Forelimb muscle (tissue), 1 donor: ENCODE results near the gene THAP2. TPM values are rescaled to one million over a fixed set of nuclear protein-coding genes. Genes with fewer than 3 reads are reported as not detected.
A peak's percentile ranks its signal among the peaks of the same experiment; 100 is the strongest.
"Not testable (repeated sequence)": the region's sequence is repeated elsewhere in the genome, so short reads cannot be mapped to it uniquely, and the experiment has no call there.

ENCODE experiments used
- DNase-seq: peaks from one replicate; pipeline ENCODE4 v3.0.0-alpha.2; 2013; ENCODE audit warnings: low read depth
- polyA plus RNA-seq: library from polyadenylated mRNA; unstranded; fragments of 120-200 nt; gene quantifications from one replicate; pipeline ENCODE4 v1.2.1, GENCODE V29; 2013; ENCODE audit not compliant: insufficient read length

THAP2 gene
- polyA plus RNA-seq, 1 donor = 9.4 TPM

DNA sequence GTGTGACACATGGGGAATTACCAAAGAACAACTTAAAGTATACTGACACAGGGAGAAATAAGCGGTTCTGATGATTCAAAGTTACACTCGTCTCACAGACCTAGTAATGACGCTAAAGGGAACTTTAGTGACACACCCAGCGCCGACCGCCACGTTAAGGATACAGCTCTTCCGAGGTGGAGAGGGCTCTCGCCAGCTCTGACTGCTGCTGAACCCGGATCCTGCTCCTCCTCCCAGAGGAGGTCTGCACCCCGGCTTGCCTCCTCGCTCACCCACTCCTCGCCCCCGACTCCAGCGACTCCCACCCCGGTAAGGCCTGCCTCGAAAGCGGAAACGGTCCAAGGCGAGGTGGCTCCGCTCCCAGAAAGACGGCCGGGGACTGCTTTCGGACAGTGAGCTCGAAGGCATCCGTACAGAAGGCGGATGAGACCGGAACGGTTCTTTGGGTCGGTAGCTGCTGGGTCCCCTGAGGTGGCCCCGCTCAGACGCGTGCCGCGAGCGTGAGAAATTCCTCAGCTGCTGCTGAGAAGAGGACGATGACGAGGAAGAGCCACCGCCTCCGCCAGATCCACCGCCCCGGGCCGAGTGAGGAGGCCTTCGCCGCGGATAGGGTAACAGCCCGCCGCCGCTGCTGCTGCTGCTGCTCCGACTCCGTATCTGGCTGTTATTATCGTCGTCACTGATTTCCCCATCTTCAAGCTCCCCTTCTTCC lies 1.1 kb upstream of the THAP2 start:
- DNase-seq = no peak

DNA sequence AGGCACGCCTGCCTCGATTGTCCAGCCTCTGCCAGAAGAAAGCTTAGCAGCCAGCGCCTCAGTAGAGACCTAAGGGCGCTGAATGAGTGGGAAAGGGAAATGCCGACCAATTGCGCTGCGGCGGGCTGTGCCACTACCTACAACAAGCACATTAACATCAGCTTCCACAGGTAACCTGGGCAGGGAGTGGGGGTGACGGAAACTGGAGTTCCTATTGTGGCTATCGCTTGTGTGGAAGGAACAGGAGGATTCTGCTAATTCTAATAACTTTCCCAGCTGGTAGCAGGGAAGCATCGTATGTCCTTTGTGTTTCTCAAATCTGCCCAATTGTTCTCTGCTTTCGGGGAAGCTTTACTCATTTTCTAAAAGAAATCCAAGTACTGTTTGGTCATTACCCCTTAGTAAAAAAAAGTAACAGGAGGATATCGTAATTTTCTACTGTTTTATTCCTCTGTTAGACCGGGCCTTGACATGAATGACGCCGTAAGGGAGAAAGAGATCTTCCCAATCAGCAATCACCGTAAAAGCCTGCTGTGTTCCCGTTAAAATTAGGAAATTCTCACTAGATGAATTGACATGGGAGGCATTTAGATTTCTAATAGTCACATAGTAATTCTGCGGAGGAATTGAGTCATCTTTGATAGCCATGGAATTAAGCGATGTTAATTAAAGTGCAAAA lies 449 bp downstream of the THAP2 start:
- DNase-seq = no peak

DNA sequence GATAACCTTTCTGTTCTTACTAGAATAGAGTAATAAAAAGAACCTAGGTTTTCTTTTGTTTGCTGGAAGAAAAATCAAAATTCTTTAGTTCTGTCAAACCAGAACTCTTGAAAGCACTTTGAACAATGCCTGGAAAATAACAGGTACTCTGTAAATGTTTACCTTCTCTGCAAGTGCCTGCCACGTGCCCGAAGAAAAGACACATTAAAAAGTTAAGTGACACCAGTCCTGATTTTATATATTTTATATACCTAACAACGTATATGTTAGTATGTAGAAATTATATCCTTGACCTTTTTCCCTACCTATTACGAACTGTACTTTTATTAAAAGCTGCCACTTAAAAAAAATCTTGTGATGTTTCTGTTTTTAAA lies 976 bp downstream of the THAP2 start:
- no peak for DNase-seq

DNA sequence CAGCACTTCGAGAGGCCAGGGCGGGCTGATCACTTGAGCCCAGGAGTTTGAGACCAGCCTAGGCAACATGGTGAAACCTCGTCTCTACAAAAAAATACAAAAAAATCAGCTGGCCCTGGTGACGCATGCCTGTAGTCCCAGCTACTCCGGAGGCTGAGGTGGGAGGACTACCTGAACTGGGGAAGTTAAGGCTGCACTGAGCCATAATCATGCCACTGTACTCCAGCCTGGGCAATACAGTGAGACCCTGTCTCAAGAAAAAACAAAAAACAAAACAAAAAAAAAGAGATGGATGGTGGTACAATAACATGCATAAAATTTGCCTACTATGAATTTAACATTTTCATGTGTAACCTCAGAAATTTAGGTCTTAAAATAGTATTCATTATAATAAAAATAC lies 2.2 kb downstream of the THAP2 start:
- no peak for DNase-seq

DNA sequence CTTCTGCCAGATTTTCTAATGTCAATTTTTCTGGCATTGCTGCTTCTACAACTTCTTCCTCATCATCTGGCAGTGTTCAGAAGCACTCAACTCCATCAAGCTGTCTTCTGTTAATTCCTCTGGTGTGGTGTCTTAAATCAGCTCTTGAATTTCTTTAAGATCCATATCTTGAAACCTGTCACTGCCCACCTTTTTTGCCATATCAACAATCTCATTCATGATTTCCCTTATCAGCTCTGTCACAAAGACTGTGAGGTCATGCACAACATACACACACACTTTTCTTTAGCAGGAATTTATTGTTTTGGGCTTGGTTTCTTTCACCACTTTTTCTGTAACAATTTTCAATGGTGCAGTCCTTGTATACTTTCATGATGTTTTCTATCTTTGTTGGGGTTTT lies 7.2 kb downstream of the THAP2 start:
- no peak for DNase-seq

DNA sequence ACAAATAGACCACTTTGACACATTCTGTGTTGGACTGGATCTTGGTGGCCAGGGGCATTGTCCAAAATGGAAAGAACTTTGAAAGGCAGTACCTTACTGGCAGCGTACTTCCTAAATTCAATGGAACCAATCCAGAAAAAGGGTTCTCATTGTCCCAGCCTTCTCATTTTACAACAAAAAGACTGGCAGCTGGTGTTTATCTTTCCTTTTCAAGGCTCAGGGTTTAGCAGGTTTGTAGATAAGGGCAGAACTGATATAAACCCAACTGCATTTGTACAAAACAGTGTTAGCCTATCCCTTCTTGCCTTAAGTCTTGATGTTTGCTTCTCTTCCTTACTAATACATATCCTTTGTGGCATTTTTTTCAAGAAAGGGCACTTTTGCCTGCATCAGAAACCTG lies 7.7 kb downstream of the THAP2 start:
- no peak for DNase-seq

DNA sequence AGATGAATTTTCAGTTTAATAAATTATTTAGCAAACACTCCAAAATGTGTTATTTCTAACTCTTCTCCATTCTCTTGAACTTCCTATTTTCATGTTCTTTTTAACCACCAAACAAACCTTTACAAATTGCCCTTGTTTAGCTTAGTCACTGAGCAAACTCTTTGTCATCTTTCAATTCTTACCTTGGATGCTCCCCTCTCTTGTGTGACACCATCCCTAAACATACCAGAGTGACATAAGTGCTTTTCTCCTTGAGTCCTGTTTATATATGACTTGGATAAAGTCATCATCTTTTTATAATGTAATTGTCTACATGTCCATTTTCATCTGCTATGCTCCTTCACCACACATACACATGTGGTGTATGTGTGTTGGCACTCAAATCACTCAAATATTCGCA lies 18.4 kb downstream of the THAP2 start:
- DNase-seq = no peak

DNA sequence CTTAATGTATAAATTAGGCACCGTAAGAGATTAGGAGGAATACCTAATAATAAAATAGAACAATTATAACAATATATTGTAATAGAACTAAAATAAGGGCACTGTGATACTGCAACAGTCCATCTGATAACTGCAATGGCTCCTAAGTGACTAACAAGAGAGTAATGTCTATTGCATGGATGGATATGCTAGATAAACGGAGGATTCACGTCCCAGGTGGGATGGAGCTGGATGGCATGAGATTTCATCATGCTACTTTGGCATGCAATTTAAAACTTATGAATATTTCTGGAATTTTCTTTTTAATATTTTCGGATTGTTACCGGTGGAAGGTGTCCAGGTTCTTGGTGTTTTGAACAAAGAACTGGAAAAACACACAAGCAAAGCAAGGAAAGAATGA lies 19.5 kb downstream of the THAP2 start:
- DNase-seq = no peak

DNA sequence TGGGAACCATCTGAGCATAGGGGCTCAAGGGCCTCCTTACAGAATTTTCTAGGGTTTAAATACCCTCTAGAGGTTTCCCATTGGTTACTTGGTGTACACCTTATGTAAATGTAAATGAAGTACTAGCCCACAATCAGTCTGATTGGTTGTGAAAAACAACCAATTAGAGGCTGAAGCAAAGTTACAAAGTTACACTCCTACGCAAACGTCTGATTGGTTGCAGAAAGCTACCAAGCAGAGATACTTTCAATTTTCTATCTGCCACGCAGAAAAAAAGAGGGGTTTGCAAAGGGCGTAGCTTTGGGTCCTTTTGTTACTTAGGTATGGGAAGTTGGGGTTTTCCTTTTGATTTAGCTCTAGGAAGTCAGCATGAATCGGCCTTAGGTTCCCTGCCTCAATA lies 20.0 kb downstream of the THAP2 start:
- DNase-seq = no peak

DNA sequence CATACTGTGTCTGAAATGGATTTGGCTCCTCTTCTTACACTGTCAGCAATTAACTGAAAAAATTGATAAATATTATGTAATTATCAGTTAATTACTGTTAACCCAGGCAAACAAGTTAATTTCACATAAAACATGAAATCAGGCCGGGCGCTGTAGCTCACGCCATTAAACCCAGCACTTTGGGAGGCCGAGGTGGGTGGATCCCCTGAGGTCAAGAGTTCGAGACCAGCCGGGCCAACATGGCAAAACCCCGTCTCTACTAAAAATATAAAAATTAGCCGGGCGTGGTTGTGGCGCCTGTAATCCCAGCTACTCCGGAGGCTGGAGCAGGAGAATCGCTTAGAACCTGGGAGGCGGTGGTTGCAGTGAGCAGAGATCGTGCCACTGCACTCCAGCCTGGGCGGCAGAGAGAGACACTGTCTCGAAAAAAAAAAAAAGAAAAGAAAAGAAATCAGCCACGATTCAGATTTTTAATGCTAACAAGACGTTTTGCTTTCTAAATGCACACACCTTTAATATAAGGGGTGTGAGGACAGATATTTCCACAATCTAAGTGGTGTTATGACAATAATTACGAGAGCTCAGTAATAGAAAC lies 21.3 kb downstream of the THAP2 start:
- DNase-seq = no peak

DNA sequence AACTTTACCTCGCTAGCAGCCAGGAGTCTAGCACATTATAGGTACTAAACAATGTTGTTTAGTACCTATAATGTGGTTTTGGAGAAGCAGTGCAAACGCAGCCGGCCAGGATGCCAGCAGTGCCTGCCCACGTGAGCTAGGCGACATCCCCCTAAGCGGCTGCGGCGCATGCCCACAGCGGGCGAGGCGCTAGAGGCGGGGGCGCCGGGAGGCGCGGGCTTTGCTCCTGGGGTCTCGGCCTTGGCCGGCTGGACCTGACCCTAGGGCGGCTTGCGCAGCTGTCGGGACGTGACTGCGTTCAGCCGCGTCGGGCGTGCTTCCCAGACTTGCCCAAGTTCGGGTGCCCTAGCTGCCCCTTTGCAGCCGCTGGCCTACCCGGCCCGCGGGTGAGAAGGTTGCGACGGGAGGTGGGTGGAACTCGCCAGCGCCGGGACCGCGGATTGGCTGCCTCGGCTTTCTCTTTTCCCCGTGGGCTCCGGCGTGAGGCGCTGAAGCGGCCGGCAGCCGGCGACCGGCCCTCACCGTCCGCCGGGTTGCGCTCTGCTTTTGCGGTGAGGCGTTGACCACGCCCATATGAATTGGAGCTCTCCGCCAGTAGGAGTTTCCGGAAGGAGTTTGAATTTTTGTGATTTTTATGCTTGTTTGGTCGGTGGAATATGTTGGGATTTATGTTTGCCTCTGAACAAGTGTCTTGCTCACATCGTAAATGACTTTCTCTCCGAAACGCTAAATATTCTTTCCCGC lies 22.0 kb downstream of the THAP2 start, which contains the start of gene TMEM19:
Gene TMEM19 (plus strand): TSS at position 169 of the 744 bp plus-strand sequence. CDS start 599 bp downstream, outside the sequence.
- peak; percentile 73 for DNase-seq

DNA sequence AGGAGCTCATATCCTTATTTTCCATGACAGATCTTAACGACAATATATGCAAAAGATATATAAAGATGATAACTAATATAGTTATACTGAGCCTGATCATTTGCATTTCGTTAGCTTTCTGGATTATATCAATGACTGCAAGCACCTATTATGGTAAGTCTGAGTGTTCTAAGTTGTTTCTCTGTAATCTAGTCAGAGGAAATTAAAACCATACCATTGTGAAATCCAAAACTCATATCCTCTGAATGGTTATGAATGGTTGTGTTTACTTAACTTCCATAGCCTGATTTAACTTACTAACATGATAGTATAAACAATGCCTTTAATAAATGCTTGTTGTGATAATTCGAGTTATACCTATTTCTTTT lies 22.5 kb downstream of the THAP2 start:
- DNase-seq = no peak

DNA sequence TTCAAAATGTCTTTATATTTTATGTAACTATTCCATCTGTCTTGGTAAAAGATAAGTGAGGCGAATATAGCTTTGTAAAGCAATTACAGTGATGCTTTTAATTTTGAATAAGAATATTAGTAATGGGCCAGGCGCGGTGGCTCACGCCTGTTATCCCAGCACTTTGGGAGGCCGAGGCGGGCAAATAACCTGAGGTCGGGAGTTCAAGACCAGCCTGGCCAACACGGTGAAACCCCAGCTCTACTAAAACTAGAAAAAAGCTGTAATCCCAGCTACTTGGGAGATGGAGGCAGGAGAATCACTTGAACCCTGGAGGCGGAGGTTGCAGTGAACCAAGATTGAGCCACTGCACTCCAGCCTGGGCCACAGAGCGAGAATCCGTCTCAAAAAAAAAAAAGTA lies 23.1 kb downstream of the THAP2 start:
- not testable (repeated sequence) for DNase-seq

DNA sequence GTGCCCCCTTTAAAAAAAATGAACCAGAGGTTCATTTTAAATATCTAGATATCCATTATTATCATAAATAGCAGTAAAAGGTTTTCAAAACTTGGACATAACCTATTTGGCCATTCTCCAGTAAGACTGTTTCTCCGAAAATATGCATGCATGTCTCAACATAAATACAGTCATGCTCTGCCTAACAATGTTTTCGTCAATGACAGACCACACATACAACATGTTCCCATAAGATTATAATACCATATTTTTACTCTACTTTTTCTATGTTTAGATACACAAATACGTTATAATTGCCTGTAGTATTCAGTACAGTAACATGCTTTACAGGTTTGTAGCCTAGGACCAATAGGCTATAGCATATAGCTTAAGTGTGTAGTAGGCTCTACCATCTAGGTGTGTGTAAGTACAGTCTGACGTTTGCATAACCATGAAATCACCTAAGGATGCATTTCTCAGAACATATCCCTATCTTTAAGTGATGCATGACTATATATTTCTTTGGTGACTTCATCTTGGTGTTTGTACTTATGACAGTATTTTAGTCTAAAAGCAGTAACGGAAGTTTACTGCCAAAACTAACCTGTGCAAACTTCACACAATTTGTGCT lies 25.0 kb downstream of the THAP2 start:
- DNase-seq = no peak

DNA sequence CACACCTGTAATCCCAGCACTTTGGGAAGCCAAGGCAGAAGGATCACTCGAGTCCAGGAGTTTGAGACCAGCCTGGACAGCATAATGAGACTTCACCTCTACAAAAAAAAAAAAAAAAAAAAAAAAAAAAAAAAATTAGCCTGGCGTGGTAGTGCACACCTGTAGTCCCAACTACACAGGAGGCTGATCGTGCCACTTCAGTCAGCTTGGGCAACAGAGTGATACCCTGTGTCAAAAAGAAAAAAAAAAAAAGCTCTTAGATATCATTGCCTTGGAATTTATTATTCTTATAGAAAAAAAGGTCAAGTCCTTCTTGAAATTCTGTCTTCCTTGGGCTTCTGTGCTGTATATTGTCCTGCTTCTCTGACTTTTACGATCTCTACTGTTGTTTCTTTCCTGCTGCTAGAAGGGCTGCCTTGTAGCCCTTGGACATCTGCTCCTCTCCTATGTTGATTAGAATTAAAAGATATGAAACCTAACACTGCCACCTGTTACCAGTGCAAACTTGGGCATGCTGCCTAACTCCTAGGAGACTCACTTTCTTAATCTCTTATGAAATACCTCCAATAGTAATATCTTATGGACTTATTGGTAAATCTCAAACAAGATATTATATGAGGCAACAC lies 27.5 kb downstream of the THAP2 start:
- DNase-seq = no peak

DNA sequence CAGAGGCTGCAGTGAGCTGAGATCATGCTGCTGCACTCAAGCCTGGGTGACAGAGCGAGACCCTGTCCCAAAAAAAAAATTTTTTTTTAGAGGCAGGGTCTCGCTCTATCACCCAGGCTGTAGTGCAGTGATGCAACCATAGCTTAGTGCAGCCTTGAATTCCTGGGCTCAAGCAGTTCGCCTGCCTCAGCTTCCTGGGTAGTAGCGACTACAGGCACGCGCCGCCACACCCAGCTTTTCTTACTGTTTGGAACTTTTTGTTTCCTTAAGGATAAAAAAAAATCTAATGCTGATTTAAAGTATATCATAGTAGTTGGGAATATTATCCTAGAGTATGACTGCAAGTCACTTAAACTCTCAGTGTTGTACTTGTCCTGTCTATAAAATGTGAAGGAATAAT lies 29.0 kb downstream of the THAP2 start:
- DNase-seq = no peak

DNA sequence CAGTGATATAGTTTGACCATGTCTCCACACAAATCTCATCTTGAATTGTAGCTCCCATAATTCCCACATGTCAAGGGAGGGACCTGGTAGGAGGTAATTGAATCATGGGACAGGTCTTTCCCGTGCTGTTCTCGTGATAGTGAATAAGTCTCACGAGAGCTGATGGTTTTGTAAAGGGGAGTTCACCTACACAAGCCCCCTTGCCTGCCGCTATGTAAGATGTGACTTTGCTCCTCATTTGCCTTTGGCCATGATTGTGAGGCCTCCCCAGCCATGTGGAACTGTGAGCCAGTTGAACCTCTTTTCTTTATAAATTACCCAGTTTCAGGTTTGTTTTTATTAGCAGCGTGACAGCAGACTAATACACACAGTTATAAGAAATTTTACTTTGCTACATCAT lies 29.6 kb downstream of the THAP2 start:
- DNase-seq = not testable (repeated sequence)

DNA sequence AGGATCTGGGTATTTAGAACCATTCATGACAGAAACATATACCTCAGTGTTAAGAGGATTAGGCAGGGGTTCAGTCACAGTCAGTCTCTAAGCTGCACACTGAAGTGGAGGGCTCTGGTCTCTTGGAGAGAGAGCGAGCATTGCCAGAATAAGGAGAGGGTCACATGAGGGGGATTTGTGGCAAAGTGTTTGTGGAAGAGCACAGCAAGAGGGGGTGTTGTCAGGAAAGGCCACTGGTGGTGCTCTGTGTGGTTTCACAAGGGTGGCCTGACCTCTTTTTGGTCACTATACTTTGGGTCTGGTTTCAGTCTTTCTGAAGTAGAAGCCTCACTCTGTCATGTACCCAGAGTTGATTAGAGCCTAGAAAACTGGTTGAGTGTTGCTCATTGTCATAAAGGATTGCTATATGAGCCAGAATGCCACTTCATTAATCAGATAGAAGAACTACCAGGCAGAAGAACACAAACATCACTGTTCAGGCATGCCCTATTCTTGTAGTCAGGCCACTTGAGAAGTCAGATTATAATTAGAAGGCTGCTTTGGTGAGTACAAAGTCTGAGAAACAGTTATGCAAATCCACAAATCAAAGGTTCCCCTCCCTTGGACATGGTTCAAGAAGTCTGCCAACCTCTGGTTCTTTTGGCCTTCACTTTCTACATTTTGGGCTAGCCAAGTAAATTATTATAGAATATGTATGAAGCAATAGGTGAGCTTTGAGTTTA lies 30.2 kb downstream of the THAP2 start:
- DNase-seq = no peak

DNA sequence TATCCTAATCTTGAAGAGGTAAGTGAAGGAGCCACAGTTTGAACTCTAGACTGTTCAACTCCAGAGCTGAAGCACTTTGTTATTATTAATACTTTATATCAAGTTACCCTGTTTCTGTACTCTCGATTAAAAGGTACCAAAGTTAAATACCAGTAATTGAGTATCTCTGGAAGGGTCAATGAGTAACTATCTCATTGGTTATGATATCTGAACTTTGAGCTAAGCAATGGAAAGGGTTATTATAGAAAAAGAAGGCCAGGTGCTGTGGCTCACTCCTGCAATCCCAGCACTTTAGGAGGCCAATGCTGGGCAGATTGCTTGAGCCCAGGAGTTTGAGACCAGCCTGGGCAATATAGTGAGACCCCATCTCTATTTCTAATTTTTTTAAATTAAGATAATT lies 31.7 kb downstream of the THAP2 start:
- DNase-seq = no peak

DNA sequence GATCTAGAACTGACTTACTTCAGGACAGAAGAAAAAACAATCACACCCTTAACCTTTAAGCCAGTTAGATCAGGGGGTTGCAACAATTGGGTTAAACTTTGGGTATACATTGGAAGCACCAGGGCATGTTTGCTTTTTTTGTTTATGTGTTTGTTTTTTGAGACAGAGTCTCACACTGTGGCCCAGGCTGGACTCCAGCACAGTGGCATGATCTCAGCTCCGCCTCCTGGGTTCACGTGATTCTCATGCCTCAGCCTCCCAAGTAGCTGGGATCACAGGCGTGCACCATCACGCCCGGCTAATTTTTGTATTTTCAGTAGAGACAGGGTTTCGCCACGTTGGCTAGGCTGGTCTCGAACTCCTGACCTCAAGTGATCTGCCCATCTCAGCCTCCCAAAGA lies 38.1 kb downstream of the THAP2 start:
- not testable (repeated sequence) for DNase-seq

DNA sequence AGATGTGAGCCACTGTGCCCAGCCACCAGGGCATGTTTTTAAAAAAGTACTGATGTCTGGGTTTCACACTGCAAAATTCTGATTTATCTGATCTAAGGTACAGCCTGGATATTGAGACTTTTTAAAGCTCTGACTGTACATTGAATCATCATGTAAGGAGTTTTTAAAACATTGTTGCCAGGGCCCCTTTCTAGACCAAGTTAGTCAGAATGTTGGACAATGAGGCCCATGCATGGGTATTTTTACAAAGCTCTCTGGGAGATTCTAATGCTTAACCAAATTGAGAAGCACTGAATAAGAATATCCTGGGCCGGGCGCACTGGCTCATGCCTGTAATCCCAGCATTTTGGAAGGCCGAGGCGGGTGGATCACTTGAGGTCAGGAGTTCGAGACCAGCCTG lies 38.5 kb downstream of the THAP2 start:
- DNase-seq = no peak
